IMR-90 (cell line): ENCODE results near the gene GMEB2. TPM values are rescaled to one million over a fixed set of nuclear protein-coding genes. Genes with fewer than 3 reads are reported as not detected.

ENCODE experiments used
- ATAC-seq: fragments of 200-7000 bp; cut with Tn5 transposase; 2 replicates; pipeline ENCODE4 v1.9.1; 2020; ENCODE audit warnings: low read depth, mild to moderate bottlenecking, moderate library complexity
- BruUV-seq: library from RNA; stranded (reverse); fragments of 400-500 nt; replicated peaks from 2 replicates; lab custom pipeline; 2021; lab: Mats Ljungman, UMichigan
- CTCF ChIA-PET: fragments of 300-600 bp; formaldehyde crosslinking; extraction: SDS; loops from one replicate; lab custom pipeline; 2021; ENCODE audit warnings: antibody characterized with exemption; lab: Yijun Ruan, JAX
- POLR2A ChIA-PET: fragments of 300-600 bp; sonication (Branson Sonifier 250); formaldehyde crosslinking; loops from one replicate; lab custom pipeline; 2022; ENCODE audit warnings: antibody characterized with exemption; ENCODE audit not compliant: unreplicated experiment; lab: Charles Lee
- DNase-seq: peaks from one replicate; pipeline ENCODE4 v3.0.0; 2013
- H2AFZ ChIP-seq: replicated peaks from 2 replicates; pipeline ENCODE3; 2013; ENCODE audit warnings: low read length, mild to moderate bottlenecking; ENCODE audit not compliant: poor library complexity
- H2AK5ac ChIP-seq: 2 replicates; pipeline ENCODE4 v1.6.1; 2013; ENCODE audit warnings: low read depth, low read length, inconsistent platforms
- H2AK9ac ChIP-seq: replicated peaks from 2 replicates; pipeline ENCODE3; 2013; ENCODE audit warnings: mild to moderate bottlenecking, low read depth, low read length, moderate library complexity; ENCODE audit not compliant: poor library complexity
- H2BK120ac ChIP-seq: 2 replicates; pipeline ENCODE4 v1.6.1; 2013; ENCODE audit warnings: low read depth, low read length, inconsistent platforms
- H2BK15ac ChIP-seq: 3 replicates; pipeline ENCODE4 v1.6.1; 2013; ENCODE audit warnings: low read depth, low read length, inconsistent platforms
- H2BK20ac ChIP-seq: 2 replicates; pipeline ENCODE4 v1.6.1; 2013; ENCODE audit warnings: low read depth, mild to moderate bottlenecking, inconsistent platforms, low read length, moderate library complexity
- H2BK5ac ChIP-seq: 2 replicates; pipeline ENCODE4 v1.6.1; 2013; ENCODE audit warnings: mild to moderate bottlenecking, low read depth, low read length, inconsistent platforms; ENCODE audit not compliant: poor library complexity, severe bottlenecking
- H3K14ac ChIP-seq: replicated peaks from 2 replicates; pipeline ENCODE4 v1.6.1; 2013; ENCODE audit warnings: low read depth, low read length, inconsistent platforms
- H3K18ac ChIP-seq: 2 replicates; pipeline ENCODE4 v1.6.1; 2013; ENCODE audit warnings: low read depth, low read length, control low read depth
- H3K23ac ChIP-seq: 2 replicates; pipeline ENCODE4 v1.6.1; 2013; ENCODE audit warnings: low read depth, low read length, inconsistent platforms
- H3K27ac ChIP-seq: 2 replicates; pipeline ENCODE4 v1.5.1; 2013; ENCODE audit warnings: mild to moderate bottlenecking, control low read depth, low read length; ENCODE audit not compliant: insufficient read depth
- H3K27me3 ChIP-seq: 2 replicates; pipeline ENCODE4 v1.6.1; 2013; ENCODE audit warnings: low read length; ENCODE audit not compliant: control insufficient read depth, insufficient read depth
- H3K36me3 ChIP-seq: 2 replicates; pipeline ENCODE4 v1.6.1; 2013; ENCODE audit warnings: low read length, mixed read lengths; ENCODE audit not compliant: control insufficient read depth, insufficient read depth
- H3K4ac ChIP-seq: 2 replicates; pipeline ENCODE4 v1.6.1; 2013; ENCODE audit warnings: low read depth, low read length, inconsistent platforms
- H3K4me1 ChIP-seq: 2 replicates; pipeline ENCODE4 v1.6.1; 2013; ENCODE audit warnings: low read length, mixed read lengths; ENCODE audit not compliant: control insufficient read depth, insufficient read depth
- H3K4me2 ChIP-seq: 2 replicates; pipeline ENCODE4 v1.6.1; 2013; ENCODE audit warnings: low read depth, mild to moderate bottlenecking, control low read depth, low read length, moderate library complexity
- H3K4me3 ChIP-seq: 2 replicates; pipeline ENCODE4 v1.5.1; 2013; ENCODE audit warnings: low read depth, mild to moderate bottlenecking, control low read depth, low read length, moderate library complexity; ENCODE audit not compliant: insufficient read depth
- H3K56ac ChIP-seq: 2 replicates; pipeline ENCODE4 v1.6.1; 2013; ENCODE audit warnings: low read length, inconsistent platforms; ENCODE audit not compliant: insufficient read depth; ENCODE audit errors: extremely low read depth
- H3K79me1 ChIP-seq, 2 experiments: 2 replicates each; pipeline ENCODE4 v1.6.1; 2013; ENCODE audit warnings: low read length in 2 of 2, inconsistent platforms in 1 of 2, low read depth in 1 of 2
- H3K9ac ChIP-seq: 2 replicates; pipeline ENCODE4 v1.6.1; 2013; ENCODE audit warnings: low read depth, low read length, control low read depth
- H3K9me1 ChIP-seq: 2 replicates; pipeline ENCODE4 v1.6.1; 2013; ENCODE audit warnings: low read length, inconsistent platforms; ENCODE audit not compliant: insufficient read depth
- H3K9me3 ChIP-seq: 2 replicates; pipeline ENCODE4 v1.6.1; 2013; ENCODE audit warnings: low read length; ENCODE audit not compliant: control insufficient read depth, insufficient read depth
- H4K20me1 ChIP-seq: 2 replicates; pipeline ENCODE4 v1.6.1; 2013; ENCODE audit warnings: low read length, inconsistent platforms; ENCODE audit not compliant: insufficient read depth
- H4K5ac ChIP-seq: 2 replicates; pipeline ENCODE4 v1.6.1; 2013; ENCODE audit warnings: mild to moderate bottlenecking, low read depth, low read length, control low read depth
- H4K8ac ChIP-seq, 2 experiments: 2 replicates each; pipeline ENCODE4 v1.6.1; 2013; ENCODE audit warnings: low read depth in 2 of 2, low read length in 2 of 2, control low read depth in 1 of 2, inconsistent platforms in 1 of 2
- H4K91ac ChIP-seq: 2 replicates; pipeline ENCODE4 v1.6.1; 2013; ENCODE audit warnings: low read depth, low read length, inconsistent platforms; ENCODE audit not compliant: insufficient read depth
- BHLHE40 ChIP-seq: fragments of 150-350 bp; IDR thresholded peaks from 2 replicates; pipeline ENCODE4 v1.6.1; 2016; ENCODE audit warnings: mild to moderate bottlenecking, low read depth, low read length
- CEBPB ChIP-seq: IDR thresholded peaks from 2 replicates; pipeline ENCODE4 v1.6.1; 2012; ENCODE audit warnings: low read depth, low read length, improper control_type of control experiment
- CHD1 ChIP-seq: IDR thresholded peaks from 2 replicates; pipeline ENCODE4 v1.6.1; 2012; ENCODE audit warnings: low read depth, low read length, improper control_type of control experiment
- ELK1 ChIP-seq: fragments of 150-350 bp; IDR thresholded peaks from 2 replicates; pipeline ENCODE4 v1.6.1; 2016; ENCODE audit warnings: low read depth, mild to moderate bottlenecking, low read length, moderate library complexity, borderline replicate concordance
- FOS ChIP-seq: fragments of 150-350 bp; IDR thresholded peaks from 2 replicates; pipeline ENCODE4 v1.6.1; 2016; ENCODE audit warnings: low read depth, low read length
- MAFK ChIP-seq: IDR thresholded peaks from 2 replicates; pipeline ENCODE4 v1.6.1; 2012; ENCODE audit warnings: low read depth, low read length, improper control_type of control experiment
- MAZ ChIP-seq: IDR thresholded peaks from 2 replicates; pipeline ENCODE4 v1.6.1; 2012; ENCODE audit warnings: low read depth, mild to moderate bottlenecking, low read length, improper control_type of control experiment, moderate library complexity, borderline replicate concordance
- MXI1 ChIP-seq: IDR thresholded peaks from 2 replicates; pipeline ENCODE4 v1.6.1; 2012; ENCODE audit warnings: low read depth, mild to moderate bottlenecking, low read length, moderate library complexity, borderline replicate concordance
- NFE2L2 ChIP-seq: fragments of 150-350 bp; IDR thresholded peaks from 2 replicates; pipeline ENCODE4 v1.6.1; 2016; ENCODE audit warnings: low read depth, mild to moderate bottlenecking, low read length
- POLR2A ChIP-seq: IDR thresholded peaks from 2 replicates; pipeline ENCODE4 v1.6.1; 2012; ENCODE audit warnings: mild to moderate bottlenecking, low read depth, low read length
- RAD21 ChIP-seq: IDR thresholded peaks from 2 replicates; pipeline ENCODE4 v1.6.1; 2012; ENCODE audit warnings: low read length, improper control_type of control experiment
- RCOR1 ChIP-seq: IDR thresholded peaks from 2 replicates; pipeline ENCODE4 v1.6.1; 2012; ENCODE audit warnings: mild to moderate bottlenecking, low read length, improper control_type of control experiment; ENCODE audit not compliant: insufficient replicate concordance
- RFX5 ChIP-seq: IDR thresholded peaks from 2 replicates; pipeline ENCODE4 v1.8.0; 2012; ENCODE audit warnings: low read depth, mild to moderate bottlenecking, low read length, moderate library complexity
- SMC3 ChIP-seq: fragments of 150-350 bp; IDR thresholded peaks from 2 replicates; pipeline ENCODE4 v1.6.1; 2016; ENCODE audit warnings: low read depth, mild to moderate bottlenecking, antibody characterized with exemption, low read length, moderate library complexity
- WGBS, 2 experiments: methylation state at CpG; one replicate each; pipeline versions ENCODE4 v1.1.5 to v1.1.7; 2013; ENCODE audit warnings: missing lambda C conversion rate in 2 of 2; ENCODE audit not compliant: insufficient read length in 1 of 2; ENCODE audit errors: extremely low coverage in 2 of 2; 5-methylcytosine and 5-hydroxymethylcytosine counted together
- dilution Hi-C: fragments of 300-500 bp; cut with HindIII; formaldehyde crosslinking; loops from one replicate; pipeline ENCODE4 v1.14.3; 2018; ENCODE audit warnings: low sequenced_read_pairs; ENCODE audit not compliant: unreplicated experiment
- in situ Hi-C: fragments of 300-500 bp; cut with MboI; formaldehyde crosslinking; loops from 3 replicates; pipeline ENCODE4 v1.14.3; 2019; ENCODE audit warnings: low sequenced_read_pairs, inconsistent platforms, mixed read lengths
- intact Hi-C: fragments of 100-400 bp; cut with micrococcal nuclease; formaldehyde crosslinking; loops from 2 replicates; pipeline ENCODE4 v1.10.0; 2022
- polyA plus RNA-seq, 3 experiments: library from polyadenylated mRNA; depleted of rRNA; stranded (reverse); fragments of >200 nt; gene quantifications; 2 replicates each; pipeline ENCODE4 v1.2.3, GENCODE V29; 2012; ENCODE audit warnings: low replicate concordance in 1 of 3
- total RNA-seq: library from RNA; depleted of rRNA; stranded (reverse); fragments of >200 nt; gene quantifications from 2 replicates; pipeline ENCODE4 v1.2.3, GENCODE V29; 2012
- TF ChIP-seq, protein P1 (sequence below): conservative IDR thresholded peaks from 2 replicates; pipeline ENCODE4 v1.5.1; 2012; ENCODE audit warnings: mild to moderate bottlenecking, low read depth, low read length, improper control_type of control experiment
- TF ChIP-seq, protein P2 (sequence below): fragments of 150-350 bp; IDR thresholded peaks from 2 replicates; pipeline ENCODE4 v1.6.1; 2017; ENCODE audit warnings: mild to moderate bottlenecking, antibody characterized with exemption, low read length, low read depth

The GMEB2 gene
- total and polyA plus RNA-seq, 2 of the 4 experiments (the other 2 are of a cell fraction) = 5.0 to 10.0 TPM

- in situ Hi-C loops = no loop called here
These were observed 29.6 kb upstream of the GMEB2 start for GRCh38 chr20:63656451-63656850.

More at GRCh38 chr20:63656451-63656850, 29.6 kb upstream of the GMEB2 start:
- DNase-seq (peak; percentile 15), ATAC-seq (no peak)
- no peak overlapping the region for H3K18ac ChIP-seq
- no peak overlapping the region for H3K27ac ChIP-seq
- H3K4me3 ChIP-seq = no peak overlapping the region
- ChIA-PET POLR2A (no interaction called here), CTCF (no interaction called here)
- H2BK5ac ChIP-seq = no peak overlapping the region
- H3K23ac ChIP-seq = no peak overlapping the region
- no peak overlapping the region for H2BK15ac ChIP-seq
- H3K9ac ChIP-seq = no peak overlapping the region
- H3K27me3 ChIP-seq = no peaks in the 10 kb centered on the region
- peaks cover 10 to 41% of the 10 kb centered on the region in 2 experiments for H3K79me1 ChIP-seq
- no peak overlapping the region for H2AFZ ChIP-seq
- no peak for TF ChIP-seq SMC3
- no peak for TF ChIP-seq ELK1
- no peak for TF ChIP-seq POLR2A
- no peak for TF ChIP-seq FOS
- TF ChIP-seq BHLHE40 = no peak
- no peak for TF ChIP-seq NFE2L2
- no peak for TF ChIP-seq CHD1
- no peak for TF ChIP-seq MXI1
- no peak for TF ChIP-seq RFX5
- TF ChIP-seq RAD21 = no peak
- TF ChIP-seq MAZ = no peak
- TF ChIP-seq, protein P1, sequence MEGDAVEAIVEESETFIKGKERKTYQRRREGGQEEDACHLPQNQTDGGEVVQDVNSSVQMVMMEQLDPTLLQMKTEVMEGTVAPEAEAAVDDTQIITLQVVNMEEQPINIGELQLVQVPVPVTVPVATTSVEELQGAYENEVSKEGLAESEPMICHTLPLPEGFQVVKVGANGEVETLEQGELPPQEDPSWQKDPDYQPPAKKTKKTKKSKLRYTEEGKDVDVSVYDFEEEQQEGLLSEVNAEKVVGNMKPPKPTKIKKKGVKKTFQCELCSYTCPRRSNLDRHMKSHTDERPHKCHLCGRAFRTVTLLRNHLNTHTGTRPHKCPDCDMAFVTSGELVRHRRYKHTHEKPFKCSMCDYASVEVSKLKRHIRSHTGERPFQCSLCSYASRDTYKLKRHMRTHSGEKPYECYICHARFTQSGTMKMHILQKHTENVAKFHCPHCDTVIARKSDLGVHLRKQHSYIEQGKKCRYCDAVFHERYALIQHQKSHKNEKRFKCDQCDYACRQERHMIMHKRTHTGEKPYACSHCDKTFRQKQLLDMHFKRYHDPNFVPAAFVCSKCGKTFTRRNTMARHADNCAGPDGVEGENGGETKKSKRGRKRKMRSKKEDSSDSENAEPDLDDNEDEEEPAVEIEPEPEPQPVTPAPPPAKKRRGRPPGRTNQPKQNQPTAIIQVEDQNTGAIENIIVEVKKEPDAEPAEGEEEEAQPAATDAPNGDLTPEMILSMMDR = no peak
- no peak for TF ChIP-seq CEBPB
- TF ChIP-seq, protein P2, sequence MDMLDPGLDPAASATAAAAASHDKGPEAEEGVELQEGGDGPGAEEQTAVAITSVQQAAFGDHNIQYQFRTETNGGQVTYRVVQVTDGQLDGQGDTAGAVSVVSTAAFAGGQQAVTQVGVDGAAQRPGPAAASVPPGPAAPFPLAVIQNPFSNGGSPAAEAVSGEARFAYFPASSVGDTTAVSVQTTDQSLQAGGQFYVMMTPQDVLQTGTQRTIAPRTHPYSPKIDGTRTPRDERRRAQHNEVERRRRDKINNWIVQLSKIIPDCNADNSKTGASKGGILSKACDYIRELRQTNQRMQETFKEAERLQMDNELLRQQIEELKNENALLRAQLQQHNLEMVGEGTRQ = no peak
- no peak for TF ChIP-seq RCOR1
- TF ChIP-seq MAFK = no peak
- dilution Hi-C loops (no loop called here), intact Hi-C loops (loop anchor here (10.0 kb wide), 1 partner anchor 122 kb away; the partner anchor contains the start of gene PTK6)
- no peak overlapping the region for H3K4ac ChIP-seq
- H3K36me3 ChIP-seq = peaks cover 6% of the 10 kb centered on the region; the same call in 1 of the 2 replicates
- H2AK9ac ChIP-seq = no peak overlapping the region
- no peak overlapping the region for H4K5ac ChIP-seq
- H2AK5ac ChIP-seq = no peak overlapping the region
- no peak overlapping the region for H3K56ac ChIP-seq
- BruUV-seq = no TSS peak
- peaks cover 17% of the 10 kb centered on the region for H3K4me1 ChIP-seq
- no CpG with 5 or more reads among the region's 3 CpGs for WGBS, 2 experiments
- peaks cover 9% of the 10 kb centered on the region for H4K20me1 ChIP-seq
- no peaks in the 10 kb centered on the region for H3K9me3 ChIP-seq
- H3K4me2 ChIP-seq = no peak overlapping the region
- no peak overlapping the region for H4K91ac ChIP-seq
- H3K14ac ChIP-seq = no peak overlapping the region
- no peak overlapping the region for H2BK20ac ChIP-seq
- 0 out of 2 replicates have a peak, but pooled peaks cover 12% of the 10 kb centered on the region for H3K9me1 ChIP-seq
- H4K8ac ChIP-seq = no peak overlapping the region
- no peak overlapping the region for H2BK120ac ChIP-seq
